ENCODE results near the gene PTPRD. TPM values are rescaled to one million over a fixed set of nuclear protein-coding genes. Genes with fewer than 3 reads are reported as not detected.

PTPRD gene
- total and polyA plus RNA-seq, 9 of the 15 experiments (the other 6 are each of a cell fraction or from before 2014, with no cell fraction given) = 0.11 TPM; not detected in 8

DNA sequence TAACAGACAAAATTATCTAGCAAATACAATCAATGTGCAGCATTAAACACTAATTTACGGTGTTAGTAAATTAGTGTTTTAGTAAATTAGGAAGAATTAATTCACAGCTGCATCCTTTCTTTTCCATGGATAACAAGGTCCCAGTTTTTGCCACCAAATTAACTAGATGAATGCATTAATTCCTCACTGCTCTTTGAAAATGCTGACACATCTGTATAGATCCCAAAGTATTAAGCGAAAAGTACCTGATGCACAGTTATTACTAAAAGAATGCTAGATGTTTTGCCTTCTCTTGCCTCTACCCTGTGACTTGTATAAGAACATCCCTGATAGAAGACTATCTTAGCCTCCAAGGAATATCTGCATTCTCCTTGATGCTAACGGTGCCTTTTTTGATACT lies 2200.5 kb downstream of the PTPRD start:
- Histone ChIP-seq H3K4me2 (ENCODE audit: insufficient read depth, low read length) (no peak overlapping the region), H3K9me3 (replicated peaks; ENCODE audit: control insufficient read depth, insufficient read depth, low read depth, low read length) (no peaks in the 10 kb centered on the region), H3K4me1 (replicated peaks in 1 of 2; ENCODE audit: control insufficient read depth in 2 of 2, insufficient read depth in 2 of 2, low read length in 2 of 2) (no peaks in the 10 kb centered on the region), H3K36me3 (ENCODE audit: control insufficient read depth, insufficient read depth, low read length) (no peaks in the 10 kb centered on the region), H3K4me3 (no peak overlapping the region), H3K9ac (ENCODE audit: insufficient read depth in 1 of 2, low read depth in 2 of 2, low read length in 2 of 2) (no peak overlapping the region), H3K79me2 (ENCODE audit: control insufficient read depth, insufficient read depth, low read length) (no peaks in the 10 kb centered on the region), H3K27ac (ENCODE audit: extremely low read depth, low read depth, low read length) (no peak overlapping the region), H4K20me1 (replicated peaks; ENCODE audit: control insufficient read depth, insufficient read depth, low read length) (no peaks in the 10 kb centered on the region), H3K27me3 (ENCODE audit: control insufficient read depth in 2 of 2, insufficient read depth in 2 of 2, low read length in 2 of 2) (no peaks in the 10 kb centered on the region), H2AFZ (ENCODE audit: low read depth, low read length) (no peak overlapping the region), H3K9me1 (ENCODE audit: control insufficient read depth, insufficient read depth, low read length) (no peaks in the 10 kb centered on the region)
- intact Hi-C loops (cut with micrococcal nuclease) = no loop called here
- DNase-seq (ENCODE audit: extremely low read depth in 1 of 4, low spot score in 3 of 4) (no peak), FAIRE-seq (no peak), ATAC-seq (no peak)
- CTCF ChIA-PET (ENCODE audit: low intra/inter-chr PET ratio) = no interaction called here
- no TSS peak for BruUV-seq (replicated peaks)
- POLR2A ChIA-PET = no interaction called here
- TF ChIP-seq KDM1A (IDR thresholded peaks at IDR 0.05) (no peak), ZNF384 (IDR thresholded peaks at IDR 0.05; ENCODE audit: low read depth, low read length) (no peak)
- in situ Hi-C loops (cut with MboI) = no loop called here
- WGBS (ENCODE audit: insufficient coverage, low coverage, missing lambda C conversion rate) = 0% methylated on average over 3 of the region's 3 CpGs

DNA sequence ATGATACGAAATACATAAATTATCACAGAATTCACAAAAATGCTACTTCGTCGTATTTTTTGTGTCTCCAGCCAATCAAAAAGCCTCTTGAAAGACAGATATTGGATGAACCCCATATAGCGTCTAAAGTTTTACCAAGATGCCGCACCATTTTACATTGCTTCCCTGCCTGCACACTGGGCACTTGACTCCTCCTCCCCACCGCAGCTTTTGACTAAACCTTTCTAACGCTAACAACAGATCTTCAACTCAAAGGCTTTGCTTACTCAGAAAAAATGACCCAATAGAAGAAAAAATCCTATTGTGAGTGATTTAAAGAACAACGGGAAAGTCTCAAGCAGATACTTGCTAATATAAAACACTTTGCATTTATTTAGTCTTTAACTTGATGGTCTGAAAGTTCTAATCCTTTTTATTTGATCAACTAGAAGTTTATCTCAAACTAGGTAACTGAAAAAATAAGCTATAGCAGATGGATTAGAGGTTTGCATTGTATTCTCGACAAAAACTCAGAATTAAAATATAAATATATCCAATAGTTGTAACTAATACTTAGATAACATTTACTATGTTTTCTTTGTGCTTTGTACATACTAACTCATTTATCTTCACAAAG lies 2204.1 kb downstream of the PTPRD start:
- Histone ChIP-seq H3K27me3 (ENCODE audit: control insufficient read depth in 2 of 2, insufficient read depth in 2 of 2, low read length in 2 of 2) (no peaks in the 10 kb centered on the region), H3K79me2 (ENCODE audit: control insufficient read depth, insufficient read depth, low read length) (no peaks in the 10 kb centered on the region), H3K9ac (ENCODE audit: insufficient read depth in 1 of 2, low read depth in 2 of 2, low read length in 2 of 2) (no peak overlapping the region), H3K27ac (ENCODE audit: extremely low read depth, low read depth, low read length) (no peak overlapping the region), H3K4me2 (ENCODE audit: insufficient read depth, low read length) (no peak overlapping the region), H3K36me3 (ENCODE audit: control insufficient read depth, insufficient read depth, low read length) (no peaks in the 10 kb centered on the region), H3K4me1 (replicated peaks in 1 of 2; ENCODE audit: control insufficient read depth in 2 of 2, insufficient read depth in 2 of 2, low read length in 2 of 2) (no peaks in the 10 kb centered on the region), H4K20me1 (replicated peaks; ENCODE audit: control insufficient read depth, insufficient read depth, low read length) (no peaks in the 10 kb centered on the region), H2AFZ (ENCODE audit: low read depth, low read length) (no peak overlapping the region), H3K9me3 (replicated peaks; ENCODE audit: control insufficient read depth, insufficient read depth, low read depth, low read length) (no peaks in the 10 kb centered on the region), H3K9me1 (ENCODE audit: control insufficient read depth, insufficient read depth, low read length) (no peaks in the 10 kb centered on the region), H3K4me3 (no peak overlapping the region)
- ATAC-seq = no peak
- DNase-seq (ENCODE audit: extremely low read depth in 1 of 4, low spot score in 3 of 4) = no peak
- in situ Hi-C loops (cut with MboI) (no loop called here), intact Hi-C loops (cut with micrococcal nuclease) (no loop called here)
- WGBS (ENCODE audit: insufficient coverage, low coverage, missing lambda C conversion rate) = 1% methylated on average over 6 of the region's 9 CpGs
- ChIA-PET CTCF (ENCODE audit: low intra/inter-chr PET ratio) (no interaction called here), POLR2A (no interaction called here)
- no peak for FAIRE-seq
- BruUV-seq (replicated peaks) = no TSS peak
- TF ChIP-seq, protein P1, sequence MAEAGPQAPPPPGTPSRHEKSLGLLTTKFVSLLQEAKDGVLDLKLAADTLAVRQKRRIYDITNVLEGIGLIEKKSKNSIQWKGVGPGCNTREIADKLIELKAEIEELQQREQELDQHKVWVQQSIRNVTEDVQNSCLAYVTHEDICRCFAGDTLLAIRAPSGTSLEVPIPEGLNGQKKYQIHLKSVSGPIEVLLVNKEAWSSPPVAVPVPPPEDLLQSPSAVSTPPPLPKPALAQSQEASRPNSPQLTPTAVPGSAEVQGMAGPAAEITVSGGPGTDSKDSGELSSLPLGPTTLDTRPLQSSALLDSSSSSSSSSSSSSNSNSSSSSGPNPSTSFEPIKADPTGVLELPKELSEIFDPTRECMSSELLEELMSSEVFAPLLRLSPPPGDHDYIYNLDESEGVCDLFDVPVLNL (CRISPR knock-in tag; IDR thresholded peaks at IDR 0.05; ENCODE audit: low read depth) = no peak
- no peak for TF ChIP-seq PTTG1 (tag; IDR thresholded peaks at IDR 0.05; ENCODE audit: low read depth)
- no peak for TF ChIP-seq SMAD3 (CRISPR knock-in tag; conservative IDR thresholded peaks at IDR 0.05)
- TF ChIP-seq SAFB2 (IDR thresholded peaks at IDR 0.05; ENCODE audit: borderline replicate concordance, low read depth, low read length, severe bottlenecking) = no peak
- TF ChIP-seq ILF3 (IDR thresholded peaks at IDR 0.05; ENCODE audit: borderline replicate concordance) = no peak
- TF ChIP-seq, protein P2, sequence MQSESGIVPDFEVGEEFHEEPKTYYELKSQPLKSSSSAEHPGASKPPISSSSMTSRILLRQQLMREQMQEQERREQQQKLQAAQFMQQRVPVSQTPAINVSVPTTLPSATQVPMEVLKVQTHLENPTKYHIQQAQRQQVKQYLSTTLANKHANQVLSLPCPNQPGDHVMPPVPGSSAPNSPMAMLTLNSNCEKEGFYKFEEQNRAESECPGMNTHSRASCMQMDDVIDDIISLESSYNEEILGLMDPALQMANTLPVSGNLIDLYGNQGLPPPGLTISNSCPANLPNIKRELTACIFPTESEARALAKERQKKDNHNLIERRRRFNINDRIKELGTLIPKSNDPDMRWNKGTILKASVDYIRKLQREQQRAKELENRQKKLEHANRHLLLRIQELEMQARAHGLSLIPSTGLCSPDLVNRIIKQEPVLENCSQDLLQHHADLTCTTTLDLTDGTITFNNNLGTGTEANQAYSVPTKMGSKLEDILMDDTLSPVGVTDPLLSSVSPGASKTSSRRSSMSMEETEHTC (IDR thresholded peaks at IDR 0.05) = no peak
- TF ChIP-seq MEIS2 (IDR thresholded peaks at IDR 0.05; ENCODE audit: partially characterized antibody) = no peak
